Femur (tissue), 1 donor: Measurements from ENCODE around the gene ACOXL.
"Not testable (repeated sequence)": the region's sequence is repeated elsewhere in the genome, so short reads cannot be mapped to it uniquely, and the experiment has no call there.

Experiments
- DNase-seq: peaks from one replicate; pipeline ENCODE4 v3.0.0-alpha.2; 2017

ACOXL gene

GRCh38 chr2:111072220-111072871 is 340.0 kb downstream of the ACOXL start:
- DNase-seq: no peak

DNA sequence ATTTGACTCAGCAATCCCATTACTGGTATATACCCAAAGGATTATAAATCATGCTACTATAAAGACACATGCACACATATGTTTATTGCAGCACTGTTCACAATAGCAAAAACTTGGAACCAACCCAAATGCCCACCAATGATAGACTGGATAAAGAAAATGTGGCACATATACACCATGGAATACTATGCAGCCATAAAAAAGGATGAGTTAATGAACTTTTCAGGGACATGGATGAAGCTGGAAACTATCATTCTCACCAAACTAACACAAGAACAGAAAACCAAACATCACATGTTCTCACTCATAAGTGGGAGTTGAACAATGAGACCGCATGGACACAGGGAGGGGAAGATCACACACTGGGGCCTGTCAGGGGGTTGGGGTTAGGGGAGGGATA is 350.3 kb downstream of the ACOXL start:
- DNase-seq: not testable (repeated sequence)

DNA sequence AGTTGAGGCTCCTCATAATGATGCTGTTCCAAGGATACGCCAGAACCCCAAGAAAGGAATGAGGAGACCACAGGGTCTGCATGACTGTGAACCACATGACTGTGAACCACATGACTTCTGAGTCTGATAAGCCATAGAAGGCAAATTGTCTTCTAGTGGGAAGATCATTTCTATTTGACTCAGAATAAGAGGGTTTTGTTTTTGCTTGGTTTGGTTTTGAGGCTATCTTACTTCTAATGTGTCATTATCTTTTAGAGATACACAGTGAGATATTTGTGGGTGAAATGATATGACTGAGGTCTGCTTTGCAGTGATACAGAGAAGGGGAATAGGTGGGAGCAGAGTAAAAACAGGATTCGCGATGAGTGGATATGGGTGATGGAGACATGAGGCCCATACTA is 359.4 kb downstream of the ACOXL start:
- no peak for DNase-seq

DNA sequence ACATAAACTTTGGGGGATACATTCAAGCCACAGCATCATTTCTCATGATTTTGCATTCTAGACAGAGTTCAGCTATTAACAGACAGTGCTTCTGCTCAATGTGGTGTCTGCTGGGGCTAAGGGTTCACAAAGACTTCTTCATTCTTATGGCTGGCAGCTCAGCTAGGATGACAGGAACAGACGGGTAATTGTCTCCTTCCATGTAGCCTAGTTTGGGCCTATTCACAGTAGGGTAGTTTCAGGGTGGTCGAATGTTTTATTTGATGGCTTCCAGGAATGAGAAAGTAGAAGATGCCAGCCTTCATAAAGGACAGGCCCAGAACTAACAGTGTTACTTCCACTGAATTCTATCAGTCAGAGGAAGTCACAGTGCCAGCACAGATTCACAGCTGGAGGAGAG is 362.3 kb downstream of the ACOXL start:
- DNase-seq: no peak

GRCh38 chr2:111095434-111095833 is 363.1 kb downstream of the ACOXL start:
- no peak for DNase-seq

- no peak for DNase-seq
Observed at GRCh38 chr2:111099402-111099801, 367.0 kb downstream of the ACOXL start.

DNA sequence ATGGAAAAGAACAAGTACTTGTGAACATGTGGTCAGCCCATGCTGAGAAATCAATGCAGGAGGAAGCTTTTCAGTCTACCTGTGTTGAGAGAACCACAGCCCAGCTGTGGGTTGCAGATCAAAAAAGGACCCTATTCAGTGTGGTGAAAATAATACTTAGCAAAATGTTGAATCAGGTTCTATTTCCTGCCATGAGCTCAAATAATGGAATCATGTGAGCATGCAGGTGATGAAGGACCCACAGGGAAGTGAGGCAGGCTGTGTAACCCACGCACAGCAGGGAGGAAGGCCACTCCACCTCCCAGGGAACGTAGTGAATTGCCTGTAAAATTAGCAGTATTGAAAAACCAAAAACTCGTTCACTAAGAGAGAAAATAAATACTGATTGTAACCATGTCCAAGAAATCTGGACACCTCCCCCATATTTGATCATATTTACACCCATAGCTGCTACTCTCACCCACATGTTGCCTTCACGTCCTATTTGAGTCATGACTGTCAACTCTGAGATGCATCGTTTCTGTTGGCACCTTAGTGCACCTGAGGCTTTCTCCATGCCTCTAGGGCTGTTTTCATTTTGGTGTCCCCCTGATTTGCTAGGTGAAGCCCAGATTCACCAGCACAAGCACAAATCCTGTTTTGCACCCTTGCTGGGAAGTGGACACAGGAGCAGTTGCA is 367.9 kb downstream of the ACOXL start:
- no peak for DNase-seq

- DNase-seq: no peak
Observed at GRCh38 chr2:111100765-111101162, 368.4 kb downstream of the ACOXL start.

GRCh38 chr2:111101592-111101991 is 369.2 kb downstream of the ACOXL start:
- no peak for DNase-seq

DNA sequence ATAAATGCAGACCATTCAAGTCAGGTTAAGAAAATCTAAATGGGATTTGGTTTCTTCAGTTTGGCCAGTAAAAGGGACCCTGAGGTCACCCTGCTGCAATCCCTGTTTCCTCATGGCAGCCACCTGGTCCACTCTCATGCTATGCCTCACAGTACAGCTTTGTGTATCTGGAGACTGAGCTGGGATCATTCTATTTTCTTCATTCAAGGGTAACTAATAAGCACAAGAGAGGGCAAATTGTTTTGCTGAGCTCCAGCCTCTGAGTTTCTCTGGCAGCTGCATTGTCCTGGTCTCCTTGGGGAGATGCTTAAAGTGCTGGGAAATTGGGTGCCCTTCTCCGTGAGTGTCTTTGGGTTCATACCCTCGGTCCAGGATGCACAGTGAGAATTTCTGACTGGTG is 369.8 kb downstream of the ACOXL start:
- DNase-seq: no peak

DNA sequence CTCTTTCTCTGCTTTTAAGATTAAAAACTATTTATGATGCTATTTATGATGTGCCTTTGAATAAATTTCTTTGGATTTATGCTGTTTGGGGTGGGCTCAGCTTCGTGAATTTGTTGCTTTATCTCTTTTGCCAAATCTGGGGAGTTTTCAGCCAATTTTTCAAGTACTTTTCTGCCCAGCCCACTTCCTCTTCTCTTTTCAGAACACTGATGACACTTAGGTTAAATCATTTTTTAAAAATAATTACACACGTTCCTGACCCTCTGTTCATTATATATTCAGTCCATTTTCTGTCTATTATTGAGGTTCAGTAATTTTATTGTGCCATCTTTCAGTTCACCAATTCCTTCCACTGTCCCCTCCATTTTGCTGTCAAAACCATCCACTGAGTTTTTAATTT is 373.6 kb downstream of the ACOXL start:
- no peak for DNase-seq

DNA sequence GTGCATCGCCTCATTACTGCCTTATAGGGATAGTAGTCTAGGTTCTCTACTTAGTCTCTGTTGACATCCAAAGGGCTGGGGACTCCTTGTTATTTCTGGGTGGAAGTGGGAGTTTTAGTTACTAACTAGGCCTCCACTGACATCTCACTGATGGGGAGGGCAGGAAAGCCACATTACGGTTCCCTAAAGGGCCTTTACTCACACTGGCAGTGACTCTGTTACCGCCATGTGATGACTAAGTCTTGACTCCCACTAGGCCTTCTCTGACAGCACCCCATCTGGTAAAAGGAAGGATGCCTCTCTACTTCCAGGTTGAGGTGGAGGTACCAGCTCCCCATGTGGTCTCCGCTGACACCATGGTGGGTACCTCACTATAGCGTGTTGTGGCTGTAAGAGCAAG is 374.3 kb downstream of the ACOXL start:
- DNase-seq: no peak

DNA sequence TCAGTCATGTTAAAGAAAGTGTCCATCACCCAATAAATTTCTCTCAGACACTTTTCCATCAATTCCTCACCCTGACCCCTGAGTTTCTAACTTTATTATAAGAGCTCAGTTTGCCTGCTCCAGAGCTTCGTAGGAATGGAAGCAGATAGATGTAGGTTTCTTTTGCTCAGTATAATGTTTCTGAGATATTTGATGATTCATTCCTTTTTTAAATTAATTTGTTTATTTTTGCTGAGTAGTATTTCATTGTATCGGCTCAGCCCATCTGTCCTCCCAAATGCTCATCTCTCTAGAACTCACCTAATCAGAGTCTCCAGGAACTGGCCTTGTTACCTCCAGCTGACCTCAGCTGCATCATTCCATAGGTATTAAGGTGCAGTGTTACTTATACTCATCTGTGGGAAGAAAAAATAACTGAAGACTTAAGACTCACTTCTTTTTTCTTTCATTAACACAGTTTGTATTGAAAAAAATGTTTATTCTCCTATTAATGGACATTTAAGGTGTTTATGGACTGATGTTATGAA is 376.4 kb downstream of the ACOXL start:
- no peak for DNase-seq

GRCh38 chr2:111111101-111111755 is 378.9 kb downstream of the ACOXL start:
- DNase-seq: no peak

DNA sequence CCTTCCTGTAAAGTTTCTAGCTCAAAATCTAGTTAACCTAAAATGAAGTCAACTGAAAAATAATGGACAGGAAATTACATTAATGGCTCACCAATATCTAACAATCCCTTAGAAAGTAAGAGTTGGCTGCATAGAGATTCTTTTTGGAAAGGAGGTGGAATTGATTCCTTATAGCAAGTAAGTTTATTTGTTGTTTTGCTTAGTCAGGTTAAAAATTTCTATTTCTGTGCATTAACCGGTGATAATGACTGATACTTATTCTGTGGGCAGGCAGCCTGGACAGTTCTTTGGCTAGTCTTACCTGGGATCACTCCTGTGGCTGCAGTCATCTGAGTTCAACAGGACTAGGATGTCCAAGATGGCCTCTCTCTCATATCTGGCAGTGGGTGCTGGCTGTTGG is 381.5 kb downstream of the ACOXL start:
- DNase-seq: no peak

DNA sequence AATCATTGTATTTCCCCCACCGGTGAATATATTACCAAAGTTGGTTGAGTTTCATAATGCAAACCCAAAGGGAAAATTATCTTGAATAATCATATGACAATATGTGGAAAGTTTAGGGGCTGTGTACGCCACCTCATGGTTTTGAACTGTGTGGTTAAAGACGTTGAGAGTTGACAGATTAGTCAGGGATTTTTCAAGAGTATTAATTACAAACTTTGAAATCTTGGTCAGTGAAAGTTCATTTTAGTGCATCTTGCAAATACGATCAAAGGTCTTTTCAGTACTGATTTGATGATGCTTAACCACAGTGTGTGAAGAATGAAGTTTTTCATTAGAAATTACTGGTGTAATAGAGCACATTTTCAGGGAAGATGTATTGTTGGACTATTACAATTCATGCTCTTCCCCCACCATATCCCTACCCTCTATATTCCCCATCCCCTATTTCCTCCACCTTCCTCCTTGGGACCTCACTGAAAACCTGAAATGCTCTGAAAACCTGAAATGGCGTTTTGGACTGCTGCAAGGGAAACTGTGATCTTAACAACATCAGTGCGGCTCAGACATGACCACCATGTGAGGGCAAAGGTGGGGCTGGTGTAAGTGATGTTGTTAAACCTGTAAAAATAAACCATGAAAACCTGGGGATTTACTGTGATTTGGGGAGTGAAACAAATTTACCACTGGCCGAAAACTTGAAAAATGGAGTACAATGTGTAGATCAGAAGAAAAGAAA is 383.8 kb downstream of the ACOXL start:
- no peak for DNase-seq

DNA sequence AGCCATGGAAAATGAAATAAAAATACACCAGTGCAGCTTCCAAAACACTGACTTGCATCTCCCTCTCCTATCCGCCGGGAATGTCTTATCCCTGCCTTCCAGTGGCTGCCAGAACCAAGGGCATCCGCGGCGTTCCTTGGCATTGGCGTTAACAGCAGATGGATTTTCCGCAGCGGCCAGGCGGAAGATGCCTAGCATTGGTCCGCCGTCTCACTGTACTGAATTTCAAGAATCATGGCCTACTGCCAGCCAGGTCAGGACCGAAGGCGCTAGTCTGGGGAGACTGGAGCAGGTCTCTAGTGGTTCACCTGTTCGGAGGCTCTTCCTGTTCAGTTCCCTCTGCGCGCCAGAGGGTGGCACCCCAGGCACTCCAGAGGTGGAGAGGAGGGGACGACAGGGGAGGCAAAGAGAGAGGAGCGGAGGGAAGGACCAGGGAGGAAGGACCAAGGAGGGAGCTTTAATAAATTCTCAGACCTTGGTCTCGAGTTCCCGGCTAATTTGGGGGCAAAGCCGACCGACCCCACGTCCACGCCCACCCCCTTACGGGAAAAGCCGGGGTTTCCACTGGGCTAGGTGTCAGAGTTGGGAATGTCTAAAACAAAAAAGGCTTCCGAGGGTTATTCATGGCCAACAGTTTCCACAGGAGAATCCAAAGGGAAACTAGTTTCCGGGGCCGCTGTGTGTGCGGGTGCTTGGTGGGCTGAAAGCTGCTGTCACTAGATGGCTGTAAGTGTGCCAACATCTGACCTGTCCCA is 384.6 kb downstream of the ACOXL start:
- peak; percentile 83 for DNase-seq

GRCh38 chr2:111117598-111118480 is 385.5 kb downstream of the ACOXL start:
- peak; percentile 59 for DNase-seq

GRCh38 chr2:111118481-111118980 is 386.2 kb downstream of the ACOXL start:
- DNase-seq: peak; percentile 28

DNA sequence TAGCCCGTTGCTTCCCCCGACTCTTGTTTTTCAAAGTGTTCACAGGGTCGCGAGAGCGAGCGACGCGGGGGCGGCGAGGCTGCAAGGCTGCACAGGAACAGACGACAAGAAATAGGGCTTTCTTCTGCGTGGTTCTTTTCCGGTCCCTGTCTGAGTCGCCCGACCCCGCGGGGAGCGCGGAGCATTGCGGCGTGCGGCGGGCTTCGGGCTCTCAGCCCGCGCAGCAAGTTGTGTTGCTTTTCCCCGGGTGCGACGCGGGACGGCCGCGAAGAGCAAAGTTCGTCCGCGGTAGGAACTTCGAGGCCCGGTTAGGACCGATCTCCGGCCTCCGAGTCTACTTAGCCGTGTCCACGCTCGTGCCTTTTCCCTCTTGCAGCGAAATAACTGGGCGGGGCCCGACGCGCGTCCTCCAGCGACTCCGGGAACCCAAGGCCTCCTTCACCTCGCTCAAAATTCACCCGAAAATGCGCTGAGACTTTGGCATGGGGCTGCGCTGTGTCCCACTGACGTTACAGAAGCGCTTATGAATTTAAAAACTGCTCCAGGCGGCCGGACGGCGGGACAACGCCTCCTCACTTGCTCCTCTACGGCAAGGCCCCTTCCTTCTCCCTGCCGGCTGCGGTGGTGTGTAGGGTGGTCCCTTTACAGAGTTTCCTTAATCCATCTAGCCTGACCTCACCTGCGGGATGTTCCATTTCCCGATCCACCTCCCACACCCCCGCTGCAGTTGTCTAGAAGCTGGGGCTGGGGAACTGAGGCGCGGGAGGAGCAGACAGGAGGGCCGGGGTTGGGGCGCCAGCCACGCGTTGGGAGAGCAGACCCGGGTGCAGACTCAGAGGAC is 386.8 kb downstream of the ACOXL start:
- peak; percentile 46 for DNase-seq
